ENCODE results near the gene SDHC.
"Not testable (repeated sequence)": the region's sequence is repeated elsewhere in the genome, so short reads cannot be mapped to it uniquely, and the experiment has no call there.

SDHC gene

DNA sequence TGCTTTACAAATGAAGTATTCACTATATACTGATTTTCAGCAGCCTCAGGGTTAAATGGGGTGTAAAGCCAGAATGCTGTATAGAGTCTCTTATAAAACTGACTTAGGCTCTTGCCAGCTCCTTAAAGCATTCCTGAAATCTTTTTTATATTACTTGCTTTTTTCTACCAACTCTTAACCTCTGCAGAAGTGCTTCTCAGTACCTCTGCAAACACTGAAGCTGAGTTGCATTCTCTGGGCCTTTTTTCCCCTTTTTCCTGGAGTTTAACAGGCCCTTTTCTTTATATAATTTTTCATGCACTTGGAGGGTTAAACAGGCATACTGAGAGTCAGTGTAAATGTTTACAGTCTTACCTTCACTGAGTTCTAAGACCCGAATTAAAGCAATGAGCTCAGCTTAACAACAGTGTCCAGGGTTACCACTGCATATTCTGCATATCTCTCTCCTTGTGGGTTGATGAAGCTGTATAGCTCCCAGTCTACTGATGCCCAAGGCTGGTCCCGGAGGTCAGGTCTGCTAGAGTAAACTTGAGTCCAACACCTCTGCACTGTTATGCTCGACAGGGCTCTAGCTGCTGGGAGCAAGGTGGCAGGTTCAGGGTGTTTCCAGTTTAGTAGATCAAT is 94.4 kb downstream of the SDHC start:
- TF ChIP-seq, protein P1, sequence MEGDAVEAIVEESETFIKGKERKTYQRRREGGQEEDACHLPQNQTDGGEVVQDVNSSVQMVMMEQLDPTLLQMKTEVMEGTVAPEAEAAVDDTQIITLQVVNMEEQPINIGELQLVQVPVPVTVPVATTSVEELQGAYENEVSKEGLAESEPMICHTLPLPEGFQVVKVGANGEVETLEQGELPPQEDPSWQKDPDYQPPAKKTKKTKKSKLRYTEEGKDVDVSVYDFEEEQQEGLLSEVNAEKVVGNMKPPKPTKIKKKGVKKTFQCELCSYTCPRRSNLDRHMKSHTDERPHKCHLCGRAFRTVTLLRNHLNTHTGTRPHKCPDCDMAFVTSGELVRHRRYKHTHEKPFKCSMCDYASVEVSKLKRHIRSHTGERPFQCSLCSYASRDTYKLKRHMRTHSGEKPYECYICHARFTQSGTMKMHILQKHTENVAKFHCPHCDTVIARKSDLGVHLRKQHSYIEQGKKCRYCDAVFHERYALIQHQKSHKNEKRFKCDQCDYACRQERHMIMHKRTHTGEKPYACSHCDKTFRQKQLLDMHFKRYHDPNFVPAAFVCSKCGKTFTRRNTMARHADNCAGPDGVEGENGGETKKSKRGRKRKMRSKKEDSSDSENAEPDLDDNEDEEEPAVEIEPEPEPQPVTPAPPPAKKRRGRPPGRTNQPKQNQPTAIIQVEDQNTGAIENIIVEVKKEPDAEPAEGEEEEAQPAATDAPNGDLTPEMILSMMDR (IDR thresholded peaks at IDR 0.05; ENCODE audit: borderline replicate concordance, insufficient read depth, low read depth, low read length): no peak
- H3K4me3 ChIP-seq (ENCODE audit: low read depth, low read length): no peak overlapping the region

DNA sequence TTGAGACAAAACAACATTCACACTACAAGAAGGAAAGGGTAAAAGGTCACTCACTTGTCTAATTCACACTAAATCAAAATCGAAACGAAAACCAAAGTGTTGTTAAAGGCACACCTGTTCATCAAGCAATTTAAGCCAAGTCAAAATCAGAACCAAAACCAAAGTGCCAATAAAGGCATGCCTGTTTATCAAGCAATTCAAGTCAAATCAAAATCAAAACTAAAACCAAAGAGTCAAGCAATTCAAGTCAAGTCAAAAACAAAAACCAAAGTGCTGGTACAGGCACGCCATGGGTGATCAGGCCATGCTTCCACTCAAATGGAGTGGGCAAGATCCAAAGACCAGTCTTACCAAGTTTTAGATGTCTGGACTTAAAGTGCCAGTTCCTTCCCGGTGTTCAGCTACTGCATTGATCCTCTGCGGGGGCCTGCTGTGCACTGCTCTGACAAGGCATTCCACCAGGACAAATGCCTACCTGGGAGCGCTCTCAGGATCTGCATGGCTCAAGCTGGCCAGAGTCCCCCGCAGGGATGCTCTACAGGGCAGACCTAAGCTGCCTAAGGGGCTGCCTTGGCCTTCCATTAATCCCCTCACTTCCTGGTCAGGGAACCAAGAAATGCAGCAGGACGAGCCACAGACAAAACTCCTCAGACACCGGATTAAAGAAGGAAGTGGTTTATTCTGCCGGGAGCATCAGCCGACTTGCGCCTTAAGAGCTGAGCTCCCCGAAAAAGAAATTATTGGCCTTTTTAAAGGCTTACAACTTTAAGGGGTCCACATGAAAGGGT is 95.9 kb downstream of the SDHC start:
- not testable (repeated sequence) for H3K4me3 ChIP-seq (ENCODE audit: low read depth, low read length)

DNA sequence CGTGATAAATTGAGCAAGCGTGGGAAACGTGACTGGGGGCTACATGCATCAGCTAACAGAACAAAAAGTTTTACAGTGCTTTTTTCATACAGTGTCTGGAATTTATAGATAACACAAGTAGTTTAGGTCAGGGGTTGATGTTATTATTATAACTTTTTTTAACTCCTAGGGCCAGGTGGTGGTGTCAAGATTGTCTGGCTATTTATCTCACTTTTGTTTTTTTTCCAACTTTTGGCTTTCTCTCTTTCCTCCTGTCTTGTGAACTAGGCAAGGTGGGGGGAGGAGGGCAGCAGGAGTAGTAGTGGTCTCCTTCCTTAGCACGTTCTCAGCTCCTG is 96.4 kb downstream of the SDHC start:
- H3K4me3 ChIP-seq (ENCODE audit: low read depth, low read length): not testable (repeated sequence)
